Kidney (tissue), 14 donors: ENCODE results near the gene WDR47. TPM values are rescaled to one million over a fixed set of nuclear protein-coding genes. Genes with fewer than 3 reads are reported as not detected.

ENCODE experiments used
- DNase-seq, 5 donors: peaks; one replicate each; pipeline ENCODE4 v3.0.0-alpha.2; 2013 to 2020
- FAIRE-seq: peaks from 2 replicates; lab custom pipeline; 2012; peaks lifted over from hg19 to GRCh38; lab: Jason Lieb, UNC
- H3K27ac ChIP-seq, 2 donors: one replicate each; pipeline ENCODE4 v1.7.0; 2013; ENCODE audit warnings: low read depth in 2 of 2, low read length in 2 of 2, inconsistent platforms in 1 of 2
- H3K27me3 ChIP-seq: one replicate; pipeline ENCODE4 v1.7.1; 2013; ENCODE audit warnings: low read length, inconsistent platforms; ENCODE audit not compliant: control insufficient read depth, insufficient read depth
- H3K36me3 ChIP-seq, 3 donors: one replicate each; pipeline versions ENCODE4 v1.7.0 to v1.7.1; 2013; ENCODE audit warnings: low read length in 3 of 3, control low read depth in 1 of 3, inconsistent platforms in 1 of 3; ENCODE audit not compliant: insufficient read depth in 3 of 3, control insufficient read depth in 2 of 3
- H3K4me1 ChIP-seq, 3 donors: one replicate each; pipeline versions ENCODE4 v1.7.0 to v1.7.1; 2013; ENCODE audit warnings: low read length in 3 of 3, inconsistent platforms in 1 of 3, low read depth in 1 of 3; ENCODE audit not compliant: control insufficient read depth in 2 of 3, insufficient read depth in 2 of 3
- H3K4me3 ChIP-seq, 3 donors: one replicate each; pipeline versions ENCODE4 v1.7.0 to v1.8.1; 2013; ENCODE audit warnings: low read length in 3 of 3, control low read depth in 1 of 3, inconsistent platforms in 1 of 3
- H3K9ac ChIP-seq, 3 donors: one replicate each; pipeline versions ENCODE4 v1.7.0 to v1.7.1; 2013; ENCODE audit warnings: low read length in 3 of 3, control low read depth in 1 of 3, inconsistent platforms in 1 of 3
- H3K9me3 ChIP-seq, 3 donors: one replicate each; pipeline versions ENCODE4 v1.7.0 to v1.7.1; 2013; ENCODE audit warnings: low read length in 3 of 3, control low read depth in 1 of 3, inconsistent platforms in 1 of 3; ENCODE audit not compliant: control insufficient read depth in 2 of 3, insufficient read depth in 1 of 3
- intact Hi-C: fragments of 100-400 bp; cut with DNase I; formaldehyde crosslinking; loops from one replicate; pipeline ENCODE4 v1.11.1; 2022
- polyA plus RNA-seq: library from polyadenylated mRNA; stranded (reverse); fragments of 350-450 nt; fragmentation: Illumina TruSeq; extraction: RNeasy Lipid Tissue Mini Kit (QIAGEN cat#74804); gene quantifications from one replicate; pipeline ENCODE4 v1.2.3, GENCODE V29; 2014; ENCODE audit warnings: low read depth, low replicate concordance; ENCODE audit not compliant: insufficient read depth
- total RNA-seq: library from RNA; stranded (reverse); fragmentation: NEBNext Ultra II Directional; extraction: Animal tissue kit (Norgen Biotek cat#: 25700); gene quantifications from one replicate; pipeline ENCODE4 v1.2.1, GENCODE V29; 2021
- TF ChIP-seq, protein P1 (sequence below): IDR thresholded peaks from 3 replicates; pipeline ENCODE4 v1.5.1; 2012; ENCODE audit warnings: mild to moderate bottlenecking, moderate library complexity, borderline replicate concordance; ENCODE audit not compliant: insufficient read depth; ENCODE audit errors: extremely low read depth
- donor health status: control.
- donor health status: control.
- donor health status: control.
- donor health status: control.
- donor health status: control.
- donor health status: DM: yes; HTN: yes; CAD: no.
- donor health status: Normal renal cell carcinoma (clear cell type).

Gene WDR47
- total and polyA plus RNA-seq, 2 donors from 2014 or later = 5.1 to 15.8 TPM

GRCh38 chr1:109067883-109068282 is 26.0 kb upstream of the WDR47 start:
- TF ChIP-seq, protein P1, sequence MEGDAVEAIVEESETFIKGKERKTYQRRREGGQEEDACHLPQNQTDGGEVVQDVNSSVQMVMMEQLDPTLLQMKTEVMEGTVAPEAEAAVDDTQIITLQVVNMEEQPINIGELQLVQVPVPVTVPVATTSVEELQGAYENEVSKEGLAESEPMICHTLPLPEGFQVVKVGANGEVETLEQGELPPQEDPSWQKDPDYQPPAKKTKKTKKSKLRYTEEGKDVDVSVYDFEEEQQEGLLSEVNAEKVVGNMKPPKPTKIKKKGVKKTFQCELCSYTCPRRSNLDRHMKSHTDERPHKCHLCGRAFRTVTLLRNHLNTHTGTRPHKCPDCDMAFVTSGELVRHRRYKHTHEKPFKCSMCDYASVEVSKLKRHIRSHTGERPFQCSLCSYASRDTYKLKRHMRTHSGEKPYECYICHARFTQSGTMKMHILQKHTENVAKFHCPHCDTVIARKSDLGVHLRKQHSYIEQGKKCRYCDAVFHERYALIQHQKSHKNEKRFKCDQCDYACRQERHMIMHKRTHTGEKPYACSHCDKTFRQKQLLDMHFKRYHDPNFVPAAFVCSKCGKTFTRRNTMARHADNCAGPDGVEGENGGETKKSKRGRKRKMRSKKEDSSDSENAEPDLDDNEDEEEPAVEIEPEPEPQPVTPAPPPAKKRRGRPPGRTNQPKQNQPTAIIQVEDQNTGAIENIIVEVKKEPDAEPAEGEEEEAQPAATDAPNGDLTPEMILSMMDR = no peak
- intact Hi-C loops = no loop called here
- no peaks in the 10 kb centered on the region for H3K4me1 ChIP-seq
- FAIRE-seq (no peak), DNase-seq (no peak)
- H3K27me3 ChIP-seq = no peaks in the 10 kb centered on the region
- H3K36me3 ChIP-seq = peaks cover 0 to 9% (median 7%) of the 10 kb centered on the region in 3 donors
- no peak overlapping the region for H3K4me3 ChIP-seq
- H3K9me3 ChIP-seq = no peaks in the 10 kb centered on the region
- H3K9ac ChIP-seq = no peak overlapping the region
- H3K27ac ChIP-seq = no peak overlapping the region

DNA sequence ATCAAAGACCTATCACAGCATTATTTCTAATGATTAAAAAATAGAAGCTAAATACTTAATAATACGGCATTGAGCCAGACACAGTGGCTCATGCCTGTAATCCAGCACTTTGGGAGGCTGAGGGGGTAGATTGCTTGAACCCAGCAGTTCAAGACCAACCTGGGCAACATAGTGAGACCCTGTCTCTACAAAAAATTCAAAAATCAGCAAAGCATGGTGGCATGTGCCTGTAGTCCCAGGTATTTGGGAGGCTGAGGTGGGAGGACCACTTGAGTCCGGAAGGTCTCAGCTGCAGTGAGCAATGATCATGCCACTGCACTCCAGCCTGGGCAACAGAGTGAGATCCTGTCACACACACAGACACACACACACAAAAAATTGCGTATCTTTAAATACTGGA is 23.2 kb upstream of the WDR47 start:
- H3K9me3 ChIP-seq = no peaks in the 10 kb centered on the region
- TF ChIP-seq, protein P1 = no peak
- no peaks in the 10 kb centered on the region for H3K4me1 ChIP-seq
- peaks cover 0 to 9% (median 7%) of the 10 kb centered on the region in 3 donors for H3K36me3 ChIP-seq
- H3K27me3 ChIP-seq = no peaks in the 10 kb centered on the region
- intact Hi-C loops = no loop called here
- H3K27ac ChIP-seq = no peak overlapping the region
- no peak overlapping the region for H3K9ac ChIP-seq
- FAIRE-seq (no peak), DNase-seq (no peak)
- no peak overlapping the region for H3K4me3 ChIP-seq

- Histone ChIP-seq H3K4me1 (no peaks in the 10 kb centered on the region), H3K4me3 (no peak overlapping the region), H3K27ac (no peak overlapping the region), H3K9ac (no peak overlapping the region), H3K36me3 (peaks cover 0 to 4% (median 4%) of the 10 kb centered on the region in 3 donors), H3K9me3 (no peaks in the 10 kb centered on the region), H3K27me3 (no peaks in the 10 kb centered on the region)
- intact Hi-C loops = no loop called here
- TF ChIP-seq, protein P1 = no peak
- no peak for DNase-seq
- FAIRE-seq = no peak
Measured at GRCh38 chr1:109061183-109061582, 19.3 kb upstream of the WDR47 start.

- intact Hi-C loops = no loop called here
- Histone ChIP-seq H3K9me3 (no peaks in the 10 kb centered on the region), H3K4me3 (no peak overlapping the region), H3K36me3 (peaks cover 0 to 4% (median 4%) of the 10 kb centered on the region in 3 donors), H3K27ac (no peak overlapping the region), H3K9ac (no peak overlapping the region), H3K4me1 (no peaks in the 10 kb centered on the region), H3K27me3 (no peaks in the 10 kb centered on the region)
- TF ChIP-seq, protein P1 = no peak
- FAIRE-seq (no peak), DNase-seq (no peak)
Measured at GRCh38 chr1:109060707-109061106, 18.8 kb upstream of the WDR47 start.
